Caco-2 (cell line): ENCODE measurements around the gene PA2G4. TPM values are rescaled to one million over a fixed set of nuclear protein-coding genes. Genes with fewer than 3 reads are reported as not detected.

ENCODE experiments used
- BruUV-seq: library from RNA; stranded (reverse); fragments of 400-500 nt; replicated peaks from 2 replicates; lab custom pipeline; 2021; lab: Mats Ljungman, UMichigan
- CTCF ChIA-PET: fragments of 300-600 bp; sonication (Branson Sonifier 250); formaldehyde crosslinking; loops from one replicate; lab custom pipeline; 2022; ENCODE audit warnings: antibody characterized with exemption; lab: Charles Lee
- POLR2A ChIA-PET: fragments of 300-600 bp; sonication (Branson Sonifier 250); formaldehyde crosslinking; loops from one replicate; lab custom pipeline; 2022; ENCODE audit warnings: antibody characterized with exemption; lab: Charles Lee
- DNase-seq, 2 experiments: peaks; one replicate each; pipeline versions ENCODE4 v3.0.0 to v3.0.0-alpha.2; 2020 to 2022
- H3K27me3 ChIP-seq: replicated peaks from 2 replicates; pipeline ENCODE4 v1.6.0; 2011; ENCODE audit warnings: low read length; ENCODE audit not compliant: control insufficient read depth, insufficient read depth
- H3K36me3 ChIP-seq: 2 replicates; pipeline ENCODE4 v1.5.1; 2011; ENCODE audit warnings: low read length; ENCODE audit not compliant: control insufficient read depth, insufficient read depth
- H3K4me1 ChIP-seq: fragments of 250-450 bp; sonication (Bioruptor Pico); 2 replicates; pipeline ENCODE4 v1.5.1; 2020; ENCODE audit warnings: mild to moderate bottlenecking
- H3K4me3 ChIP-seq: 2 replicates; pipeline ENCODE4 v1.5.1; 2011; ENCODE audit warnings: low read depth, mild to moderate bottlenecking, control low read depth, low read length
- H3K9me3 ChIP-seq: fragments of 250-450 bp; sonication (Bioruptor Pico); 2 replicates; pipeline ENCODE4 v1.5.1; 2020; ENCODE audit warnings: mild to moderate bottlenecking, moderate library complexity
- H3K27ac Mint-ChIP-seq: one replicate; pipeline ENCODE4 v1.8.0; 2022; ENCODE audit warnings: mixed read lengths; ENCODE audit not compliant: unreplicated experiment
- H3K27me3 Mint-ChIP-seq: one replicate; pipeline ENCODE4 v1.8.0; 2022; ENCODE audit warnings: mixed read lengths; ENCODE audit not compliant: insufficient read depth, unreplicated experiment
- H3K36me3 Mint-ChIP-seq: one replicate; pipeline ENCODE4 v1.8.0; 2022; ENCODE audit warnings: mild to moderate bottlenecking, mixed read lengths; ENCODE audit not compliant: insufficient read depth, unreplicated experiment
- H3K4me1 Mint-ChIP-seq: one replicate; pipeline ENCODE4 v1.8.0; 2022; ENCODE audit warnings: low read depth, mixed read lengths; ENCODE audit not compliant: unreplicated experiment
- H3K4me3 Mint-ChIP-seq: one replicate; pipeline ENCODE4 v1.8.0; 2022; ENCODE audit warnings: mild to moderate bottlenecking, moderate library complexity, mixed read lengths; ENCODE audit not compliant: unreplicated experiment
- H3K9me3 Mint-ChIP-seq: one replicate; pipeline ENCODE4 v1.8.0; 2022; ENCODE audit warnings: mixed read lengths; ENCODE audit not compliant: unreplicated experiment
- intact Hi-C: fragments of 100-400 bp; cut with micrococcal nuclease; formaldehyde crosslinking; loops from one replicate; pipeline ENCODE4 v1.10.0; 2022; ENCODE audit not compliant: unreplicated experiment
- total RNA-seq: library from RNA; stranded (reverse); gene quantifications from 2 replicates; pipeline ENCODE4 v1.2.3, GENCODE V29; 2022
- TF ChIP-seq, protein P1 (sequence below), 2 experiments: fragments of 200-600 bp in 1 of 2; IDR thresholded peaks; 1 replicate in 1 of 2; 2 replicates in 1 of 2; pipeline versions ENCODE4 v1.5.1 to v1.8.0; 2011 to 2022; ENCODE audit warnings: antibody characterized with exemption in 1 of 2, control low read depth in 1 of 2, inconsistent platforms in 1 of 2, low read depth in 1 of 2, low read length in 1 of 2, mild to moderate bottlenecking in 1 of 2, moderate library complexity in 1 of 2; ENCODE audit not compliant: insufficient read depth in 1 of 2, severe bottlenecking in 1 of 2, unreplicated experiment in 1 of 2

PA2G4 gene
- total RNA-seq, 1 experiment from 2014 or later = 178 TPM

DNA sequence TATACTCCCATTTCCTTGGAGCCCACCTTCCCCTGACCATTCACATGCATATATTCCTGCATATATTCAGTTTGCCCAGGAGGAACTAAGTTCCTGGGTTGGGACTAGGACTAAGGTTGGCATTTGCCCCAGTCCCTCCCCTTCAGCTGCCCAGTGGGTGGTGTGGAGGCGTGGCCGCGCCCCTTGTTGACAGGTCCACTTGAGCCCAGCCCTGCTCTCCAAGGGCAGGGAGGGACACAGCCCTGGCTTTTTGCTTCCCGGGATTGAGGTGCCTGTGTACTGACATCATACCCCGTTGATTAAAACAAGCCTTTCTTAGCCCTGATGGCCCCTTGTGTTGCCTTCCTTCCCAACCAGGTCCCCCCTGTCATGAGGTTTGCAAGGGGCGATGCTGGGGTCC lies 17.1 kb upstream of the PA2G4 start:
- H3K4me3 ChIP-seq = no peak overlapping the region
- BruUV-seq = no TSS peak
- intact Hi-C loops = no loop called here
- H3K27ac Mint-ChIP-seq = no peak overlapping the region
- H3K9me3 ChIP-seq = no peaks in the 10 kb centered on the region
- H3K36me3 ChIP-seq = peaks cover 19% of the 10 kb centered on the region
- TF ChIP-seq, protein P1, sequence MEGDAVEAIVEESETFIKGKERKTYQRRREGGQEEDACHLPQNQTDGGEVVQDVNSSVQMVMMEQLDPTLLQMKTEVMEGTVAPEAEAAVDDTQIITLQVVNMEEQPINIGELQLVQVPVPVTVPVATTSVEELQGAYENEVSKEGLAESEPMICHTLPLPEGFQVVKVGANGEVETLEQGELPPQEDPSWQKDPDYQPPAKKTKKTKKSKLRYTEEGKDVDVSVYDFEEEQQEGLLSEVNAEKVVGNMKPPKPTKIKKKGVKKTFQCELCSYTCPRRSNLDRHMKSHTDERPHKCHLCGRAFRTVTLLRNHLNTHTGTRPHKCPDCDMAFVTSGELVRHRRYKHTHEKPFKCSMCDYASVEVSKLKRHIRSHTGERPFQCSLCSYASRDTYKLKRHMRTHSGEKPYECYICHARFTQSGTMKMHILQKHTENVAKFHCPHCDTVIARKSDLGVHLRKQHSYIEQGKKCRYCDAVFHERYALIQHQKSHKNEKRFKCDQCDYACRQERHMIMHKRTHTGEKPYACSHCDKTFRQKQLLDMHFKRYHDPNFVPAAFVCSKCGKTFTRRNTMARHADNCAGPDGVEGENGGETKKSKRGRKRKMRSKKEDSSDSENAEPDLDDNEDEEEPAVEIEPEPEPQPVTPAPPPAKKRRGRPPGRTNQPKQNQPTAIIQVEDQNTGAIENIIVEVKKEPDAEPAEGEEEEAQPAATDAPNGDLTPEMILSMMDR (IDR thresholded peaks at IDR 0.05; ENCODE audit: insufficient read depth in 1 of 2, low read depth in 1 of 2, low read length in 1 of 2, severe bottlenecking in 1 of 2, unreplicated experiment in 1 of 2) = no peak
- H3K9me3 Mint-ChIP-seq = no peaks in the 10 kb centered on the region
- no peak overlapping the region for H3K4me3 Mint-ChIP-seq
- H3K27me3 Mint-ChIP-seq = no peaks in the 10 kb centered on the region
- ChIA-PET CTCF (interaction anchor here (0.7 kb wide), 1 partner anchor 9 kb away, joined by 3 read pairs; no protein-coding TSS in a partner anchor), POLR2A (no interaction called here)
- H3K27me3 ChIP-seq = no peaks in the 10 kb centered on the region
- peaks cover 85% of the 10 kb centered on the region for H3K36me3 Mint-ChIP-seq
- DNase-seq = no peak
- peaks cover 15% of the 10 kb centered on the region for H3K4me1 Mint-ChIP-seq
- peaks cover 7% of the 10 kb centered on the region for H3K4me1 ChIP-seq

DNA sequence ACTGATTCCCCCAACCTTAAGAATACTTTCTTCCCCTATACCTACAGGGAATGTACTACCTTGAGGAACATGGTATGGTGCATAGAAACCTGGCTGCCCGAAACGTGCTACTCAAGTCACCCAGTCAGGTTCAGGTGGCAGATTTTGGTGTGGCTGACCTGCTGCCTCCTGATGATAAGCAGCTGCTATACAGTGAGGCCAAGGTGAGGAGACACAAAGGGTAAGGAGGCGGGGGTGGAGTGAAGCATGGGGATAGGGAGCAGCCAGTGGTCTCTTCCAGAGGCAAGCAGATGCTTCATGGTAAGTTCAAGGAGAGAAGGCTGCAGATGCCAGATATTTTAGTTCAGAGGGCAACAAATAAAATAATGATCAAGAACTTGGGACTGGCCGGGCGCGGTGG lies 6.6 kb upstream of the PA2G4 start:
- no peaks in the 10 kb centered on the region for H3K4me1 Mint-ChIP-seq
- Histone ChIP-seq H3K4me3 (no peak overlapping the region), H3K27me3 (no peaks in the 10 kb centered on the region), H3K9me3 (no peaks in the 10 kb centered on the region), H3K36me3 (peaks cover 6% of the 10 kb centered on the region), H3K4me1 (peaks cover 7% of the 10 kb centered on the region; the same call in 1 of the 2 replicates)
- no peak for DNase-seq
- no TSS peak for BruUV-seq
- H3K4me3 Mint-ChIP-seq = no peak overlapping the region
- H3K27me3 Mint-ChIP-seq = no peaks in the 10 kb centered on the region
- peaks cover 94% of the 10 kb centered on the region for H3K36me3 Mint-ChIP-seq
- TF ChIP-seq, protein P1 (IDR thresholded peaks at IDR 0.05; ENCODE audit: insufficient read depth in 1 of 2, low read depth in 1 of 2, low read length in 1 of 2, severe bottlenecking in 1 of 2, unreplicated experiment in 1 of 2) = no peak
- H3K27ac Mint-ChIP-seq = no peak overlapping the region
- no peaks in the 10 kb centered on the region for H3K9me3 Mint-ChIP-seq
- intact Hi-C loops = no loop called here
- ChIA-PET POLR2A (interaction anchor here (0.5 to 1.2 kb wide), 3 partner anchors 11 to 129 kb away, joined by 4 to 14 read pairs (median 5); no protein-coding TSS in a partner anchor), CTCF (no interaction called here)

GRCh38 chr12:56098592-56098991 lies 5.8 kb upstream of the PA2G4 start:
- TF ChIP-seq, protein P1 (IDR thresholded peaks at IDR 0.05; ENCODE audit: insufficient read depth in 1 of 2, low read depth in 1 of 2, low read length in 1 of 2, severe bottlenecking in 1 of 2, unreplicated experiment in 1 of 2) = no peak
- BruUV-seq = no TSS peak
- peaks cover 13% of the 10 kb centered on the region for H3K4me1 ChIP-seq
- peaks cover 86% of the 10 kb centered on the region for H3K36me3 Mint-ChIP-seq
- no peak for DNase-seq
- H3K27ac Mint-ChIP-seq = no peak overlapping the region
- H3K9me3 ChIP-seq = no peaks in the 10 kb centered on the region
- H3K36me3 ChIP-seq = peaks cover 6% of the 10 kb centered on the region
- POLR2A ChIA-PET = interaction anchor here (1.2 kb wide), 1 partner anchor 19 kb away, joined by 14 read pairs; no protein-coding TSS in a partner anchor
- no peaks in the 10 kb centered on the region for H3K27me3 Mint-ChIP-seq
- intact Hi-C loops = no loop called here
- H3K9me3 Mint-ChIP-seq = no peaks in the 10 kb centered on the region
- CTCF ChIA-PET = no interaction called here
- no peak overlapping the region for H3K4me3 ChIP-seq
- no peaks in the 10 kb centered on the region for H3K27me3 ChIP-seq
- H3K4me3 Mint-ChIP-seq = no peak overlapping the region
- H3K4me1 Mint-ChIP-seq = peaks cover 7% of the 10 kb centered on the region
